Prostate gland (tissue), 1 donor: ENCODE measurements around the gene CCDC74A.

ENCODE experiments used
- POLR2A ChIP-seq: fragments of 450-650 bp; IDR thresholded peaks from one replicate; pipeline ENCODE4 v1.6.1; 2016; ENCODE audit warnings: antibody characterized with exemption, mild to moderate bottlenecking
- POLR2AphosphoS5 ChIP-seq: sonication (generic); formaldehyde crosslinking; IDR thresholded peaks from one replicate; pipeline ENCODE4 v1.6.1; 2017; ENCODE audit warnings: antibody characterized with exemption

DNA sequence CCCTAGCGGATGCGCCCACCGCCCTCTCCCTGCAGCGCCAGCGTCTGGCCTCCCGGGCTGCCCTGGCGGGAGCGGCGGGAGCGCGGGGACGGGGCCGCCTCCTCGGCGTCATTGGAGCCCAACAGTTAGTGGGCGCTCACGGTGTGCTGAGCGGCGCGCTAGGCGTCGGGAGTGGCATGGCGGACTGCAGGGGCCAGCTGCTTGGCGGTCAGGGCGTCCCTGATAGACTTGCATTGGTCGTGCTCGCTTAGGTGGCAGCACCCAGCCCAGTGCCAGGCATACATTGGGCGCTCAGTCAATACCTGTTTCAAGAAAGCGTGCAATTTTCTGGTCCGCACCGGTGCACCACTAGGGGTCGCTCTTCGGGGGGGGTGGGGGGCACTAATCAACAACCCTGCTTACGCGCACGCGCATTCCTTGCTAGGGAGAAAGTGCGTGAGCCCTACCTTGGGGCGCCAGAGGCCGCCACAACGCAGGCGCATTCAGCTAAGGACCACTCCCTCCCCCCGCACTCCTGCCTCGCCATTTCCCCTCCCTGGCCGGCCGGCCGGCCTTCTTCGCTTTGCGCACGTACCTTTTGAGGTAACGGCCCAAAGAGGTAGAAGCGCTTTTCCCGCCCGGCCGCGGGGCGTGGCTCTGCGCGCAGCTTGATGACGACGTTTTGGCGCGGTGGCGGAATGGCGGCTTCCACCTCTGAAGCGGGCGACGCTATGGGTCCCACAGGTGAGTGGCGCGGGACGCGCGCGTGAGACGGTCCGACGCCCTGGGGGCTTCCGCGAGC is 35.1 kb upstream of the CCDC74A start:
- TF ChIP-seq POLR2A (peak; percentile 41), POLR2AphosphoS5 (peak; percentile 88)
